ENCODE results near the gene RIN1.
"Not testable (repeated sequence)": the region's sequence is repeated elsewhere in the genome, so short reads cannot be mapped to it uniquely, and the experiment has no call there.

RIN1 gene

GRCh38 chr11:66334605-66335442, 1.4 kb downstream of the RIN1 start:
- DNase-seq, result no peak

GRCh38 chr11:66333896-66334604, 2.2 kb downstream of the RIN1 start:
- DNase-seq, result no peak

- DNase-seq, result no peak
These were observed 2.9 kb downstream of the RIN1 start for GRCh38 chr11:66333220-66333877.

- DNase-seq, result no peak
These were observed 3.6 kb downstream of the RIN1 start for GRCh38 chr11:66332371-66333219.

GRCh38 chr11:66331542-66332370, 4.5 kb downstream of the RIN1 start:
- DNase-seq, result no peak

- no peak for DNase-seq
These were observed 5.3 kb downstream of the RIN1 start for GRCh38 chr11:66330931-66331330.

GRCh38 chr11:66329165-66329673, 7.0 kb downstream of the RIN1 start:
- DNase-seq, result no peak

GRCh38 chr11:66328302-66329144, 7.7 kb downstream of the RIN1 start:
- peak; percentile 38 to 77 for DNase-seq

GRCh38 chr11:66328031-66328301, 8.3 kb downstream of the RIN1 start:
- no peak for DNase-seq

- DNase-seq, result no peak
These were observed 8.8 kb downstream of the RIN1 start for GRCh38 chr11:66327171-66328030.

- DNase-seq, result peak in 1 of 2 experiments; percentile 33
These were observed 9.7 kb downstream of the RIN1 start for GRCh38 chr11:66326261-66327111.

GRCh38 chr11:66325263-66325671, 11.0 kb downstream of the RIN1 start:
- DNase-seq, result no peak

GRCh38 chr11:66324664-66325063, 11.6 kb downstream of the RIN1 start:
- DNase-seq, result no peak

GRCh38 chr11:66323684-66324083, 12.6 kb downstream of the RIN1 start:
- no peak for DNase-seq

- no peak for DNase-seq
These were observed 13.4 kb downstream of the RIN1 start for GRCh38 chr11:66322732-66323427.

GRCh38 chr11:66321606-66322005, 14.6 kb downstream of the RIN1 start:
- peak in 1 of 2 experiments; percentile 19 for DNase-seq

GRCh38 chr11:66320748-66321147, 15.5 kb downstream of the RIN1 start:
- not testable (repeated sequence) for DNase-seq

- not testable (repeated sequence) for DNase-seq
These were observed 15.9 kb downstream of the RIN1 start for GRCh38 chr11:66320289-66320688.
